ENCODE measurements around the gene BDKRB1. TPM values are rescaled to one million over a fixed set of nuclear protein-coding genes. Genes with fewer than 3 reads are reported as not detected.

BDKRB1 gene
- total and polyA plus RNA-seq, 2 donors (not counting 1 experiment from before 2014, with no cell fraction given) = 5.4 to 22.5 TPM

GRCh38 chr14:96216627-96217026, 39.4 kb upstream of the BDKRB1 start:
- Histone ChIP-seq H3K36me3 (ENCODE audit: control insufficient read depth, insufficient read depth, low read length) (no peaks in the 10 kb centered on the region), H3K4me2 (ENCODE audit: extremely low read depth, insufficient read depth, low read length) (no peak overlapping the region), H3K27me3 (ENCODE audit: control insufficient read depth, insufficient read depth, low read length) (no peaks in the 10 kb centered on the region), H3K27ac (ENCODE audit: insufficient read depth, low read length) (no peak overlapping the region), H3K9ac (ENCODE audit: insufficient read depth, low read length) (no peak overlapping the region), H3K4me3 (replicated peaks in 1 of 4; ENCODE audit: control extremely low read depth in 1 of 4, insufficient read depth in 1 of 4, low read depth in 3 of 4, low read length in 4 of 4) (no peak overlapping the region), H3K79me2 (ENCODE audit: control insufficient read depth, insufficient read depth, low read length) (no peaks in the 10 kb centered on the region), H2AFZ (ENCODE audit: low read length) (no peak overlapping the region), H3K9me3 (ENCODE audit: control insufficient read depth, insufficient read depth, low read depth, low read length) (no peaks in the 10 kb centered on the region), H4K20me1 (ENCODE audit: control insufficient read depth, extremely low read depth, insufficient read depth, low read length) (no peaks in the 10 kb centered on the region), H3K4me1 (ENCODE audit: control insufficient read depth, extremely low read depth, insufficient read depth, low read length) (no peaks in the 10 kb centered on the region)
- no peak for TF ChIP-seq EZH2 (IDR thresholded peaks at IDR 0.05; ENCODE audit: low read length, missing control alignments)
- TF ChIP-seq CTCF (conservative IDR thresholded peaks at IDR 0.05 in 1 of 2, IDR thresholded peaks at IDR 0.05 in 1 of 2; ENCODE audit: low read depth in 1 of 2, low read length in 2 of 2) = no peak
- DNase-seq (ENCODE audit: low read depth in 2 of 2) = no peak

GRCh38 chr14:96217376-96217913, 38.6 kb upstream of the BDKRB1 start:
- Histone ChIP-seq H3K9ac (ENCODE audit: insufficient read depth, low read length) (no peak overlapping the region), H3K4me3 (replicated peaks in 1 of 4; ENCODE audit: control extremely low read depth in 1 of 4, insufficient read depth in 1 of 4, low read depth in 3 of 4, low read length in 4 of 4) (no peak overlapping the region), H4K20me1 (ENCODE audit: control insufficient read depth, extremely low read depth, insufficient read depth, low read length) (no peaks in the 10 kb centered on the region), H3K9me3 (ENCODE audit: control insufficient read depth, insufficient read depth, low read depth, low read length) (no peaks in the 10 kb centered on the region), H3K27ac (ENCODE audit: insufficient read depth, low read length) (no peak overlapping the region), H2AFZ (ENCODE audit: low read length) (no peak overlapping the region), H3K4me2 (ENCODE audit: extremely low read depth, insufficient read depth, low read length) (no peak overlapping the region), H3K36me3 (ENCODE audit: control insufficient read depth, insufficient read depth, low read length) (no peaks in the 10 kb centered on the region), H3K79me2 (ENCODE audit: control insufficient read depth, insufficient read depth, low read length) (no peaks in the 10 kb centered on the region), H3K27me3 (ENCODE audit: control insufficient read depth, insufficient read depth, low read length) (no peaks in the 10 kb centered on the region), H3K4me1 (ENCODE audit: control insufficient read depth, extremely low read depth, insufficient read depth, low read length) (no peaks in the 10 kb centered on the region)
- no peak for TF ChIP-seq EZH2 (IDR thresholded peaks at IDR 0.05; ENCODE audit: low read length, missing control alignments)
- TF ChIP-seq CTCF (conservative IDR thresholded peaks at IDR 0.05 in 1 of 2, IDR thresholded peaks at IDR 0.05 in 1 of 2; ENCODE audit: low read depth in 1 of 2, low read length in 2 of 2) = no peak
- DNase-seq (ENCODE audit: low read depth in 2 of 2) = no peak

DNA sequence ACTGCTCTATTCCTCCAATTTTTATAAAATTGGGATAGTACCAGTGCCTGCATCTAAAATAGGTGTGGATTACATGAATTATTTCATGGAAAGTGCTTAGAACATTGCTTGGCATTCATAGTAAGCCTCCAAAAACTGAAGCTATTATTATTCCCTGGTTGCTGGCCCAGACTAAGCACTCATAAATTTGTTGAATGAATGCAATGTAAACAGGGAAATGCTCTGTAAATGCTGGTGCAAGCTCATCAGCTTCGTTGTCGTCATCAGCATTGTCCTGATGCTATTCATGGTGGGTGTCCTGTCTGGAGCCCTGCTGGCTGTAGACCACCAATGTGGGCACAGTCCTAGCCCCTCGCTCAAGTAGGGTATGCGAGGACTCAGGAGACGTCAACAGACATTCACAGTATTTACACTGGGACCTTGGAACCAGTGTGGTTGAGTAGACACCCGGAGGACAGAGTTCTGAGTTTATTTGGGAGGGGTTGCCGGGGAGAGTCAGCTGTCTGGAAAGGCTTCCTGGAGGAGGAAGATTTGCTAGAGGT, 34.8 kb upstream of the BDKRB1 start:
- Histone ChIP-seq H3K4me3 (replicated peaks in 1 of 4; ENCODE audit: control extremely low read depth in 1 of 4, insufficient read depth in 1 of 4, low read depth in 3 of 4, low read length in 4 of 4) (no peak overlapping the region), H3K36me3 (ENCODE audit: control insufficient read depth, insufficient read depth, low read length) (no peaks in the 10 kb centered on the region), H2AFZ (ENCODE audit: low read length) (no peak overlapping the region), H3K9ac (ENCODE audit: insufficient read depth, low read length) (no peak overlapping the region), H4K20me1 (ENCODE audit: control insufficient read depth, extremely low read depth, insufficient read depth, low read length) (no peaks in the 10 kb centered on the region), H3K79me2 (ENCODE audit: control insufficient read depth, insufficient read depth, low read length) (no peaks in the 10 kb centered on the region), H3K27ac (ENCODE audit: insufficient read depth, low read length) (no peak overlapping the region), H3K4me1 (ENCODE audit: control insufficient read depth, extremely low read depth, insufficient read depth, low read length) (no peaks in the 10 kb centered on the region), H3K4me2 (ENCODE audit: extremely low read depth, insufficient read depth, low read length) (no peak overlapping the region), H3K27me3 (ENCODE audit: control insufficient read depth, insufficient read depth, low read length) (no peaks in the 10 kb centered on the region), H3K9me3 (ENCODE audit: control insufficient read depth, insufficient read depth, low read depth, low read length) (no peaks in the 10 kb centered on the region)
- DNase-seq (ENCODE audit: low read depth in 2 of 2) = no peak
- TF ChIP-seq CTCF (conservative IDR thresholded peaks at IDR 0.05 in 1 of 2, IDR thresholded peaks at IDR 0.05 in 1 of 2; ENCODE audit: low read depth in 1 of 2, low read length in 2 of 2) (no peak), EZH2 (IDR thresholded peaks at IDR 0.05; ENCODE audit: low read length, missing control alignments) (no peak)

All from fibroblast of lung (primary cell).